HG02943 (cell line): ENCODE measurements around the gene NADK2.

Source experiments
- ATAC-seq: cut with Tn5 transposase; IDR thresholded peaks from one replicate; pipeline ENCODE4 v1.9.1; 2021; ENCODE audit warnings: mild to moderate bottlenecking, low read depth, moderate library complexity; ENCODE audit not compliant: unreplicated experiment

Gene NADK2

GRCh38 chr5:36250427-36250826 lies 8.7 kb upstream of the NADK2 start:
- ATAC-seq = no peak

- no peak for ATAC-seq
Observed at GRCh38 chr5:36246036-36246800, 4.5 kb upstream of the NADK2 start.

- ATAC-seq = no peak
Observed at GRCh38 chr5:36244076-36244475, 2.4 kb upstream of the NADK2 start.

GRCh38 chr5:36243653-36244052 lies 1.9 kb upstream of the NADK2 start:
- no peak for ATAC-seq

- no peak for ATAC-seq
Observed at GRCh38 chr5:36242534-36243485, 1.1 kb upstream of the NADK2 start.

- ATAC-seq = peak; percentile 35
Observed at GRCh38 chr5:36240779-36241630, 720 bp downstream of the NADK2 start.

- ATAC-seq = no peak
Observed at GRCh38 chr5:36239370-36240293, 2.1 kb downstream of the NADK2 start.

- ATAC-seq = no peak
Observed at GRCh38 chr5:36238502-36239295, 3.0 kb downstream of the NADK2 start.

- no peak for ATAC-seq
Observed at GRCh38 chr5:36237751-36238150, 4.0 kb downstream of the NADK2 start.

- no peak for ATAC-seq
Observed at GRCh38 chr5:36236801-36237200, 4.9 kb downstream of the NADK2 start.

- no peak for ATAC-seq
Observed at GRCh38 chr5:36232533-36232932, 9.2 kb downstream of the NADK2 start.

GRCh38 chr5:36230151-36230790 lies 11.5 kb downstream of the NADK2 start:
- no peak for ATAC-seq

- no peak for ATAC-seq
Observed at GRCh38 chr5:36228505-36228904, 13.2 kb downstream of the NADK2 start.

GRCh38 chr5:36227046-36227445 lies 14.7 kb downstream of the NADK2 start:
- no peak for ATAC-seq

GRCh38 chr5:36222620-36223019 lies 19.1 kb downstream of the NADK2 start:
- no peak for ATAC-seq

- ATAC-seq = no peak
Observed at GRCh38 chr5:36217988-36218387, 23.7 kb downstream of the NADK2 start.

- no peak for ATAC-seq
Observed at GRCh38 chr5:36217567-36217966, 24.2 kb downstream of the NADK2 start.

- no peak for ATAC-seq
Observed at GRCh38 chr5:36215910-36216309, 25.8 kb downstream of the NADK2 start.
